ENCODE results near the gene BZW2.
A peak's percentile ranks its signal among the peaks of the same experiment; 100 is the strongest.

- TF ChIP-seq, protein P1, sequence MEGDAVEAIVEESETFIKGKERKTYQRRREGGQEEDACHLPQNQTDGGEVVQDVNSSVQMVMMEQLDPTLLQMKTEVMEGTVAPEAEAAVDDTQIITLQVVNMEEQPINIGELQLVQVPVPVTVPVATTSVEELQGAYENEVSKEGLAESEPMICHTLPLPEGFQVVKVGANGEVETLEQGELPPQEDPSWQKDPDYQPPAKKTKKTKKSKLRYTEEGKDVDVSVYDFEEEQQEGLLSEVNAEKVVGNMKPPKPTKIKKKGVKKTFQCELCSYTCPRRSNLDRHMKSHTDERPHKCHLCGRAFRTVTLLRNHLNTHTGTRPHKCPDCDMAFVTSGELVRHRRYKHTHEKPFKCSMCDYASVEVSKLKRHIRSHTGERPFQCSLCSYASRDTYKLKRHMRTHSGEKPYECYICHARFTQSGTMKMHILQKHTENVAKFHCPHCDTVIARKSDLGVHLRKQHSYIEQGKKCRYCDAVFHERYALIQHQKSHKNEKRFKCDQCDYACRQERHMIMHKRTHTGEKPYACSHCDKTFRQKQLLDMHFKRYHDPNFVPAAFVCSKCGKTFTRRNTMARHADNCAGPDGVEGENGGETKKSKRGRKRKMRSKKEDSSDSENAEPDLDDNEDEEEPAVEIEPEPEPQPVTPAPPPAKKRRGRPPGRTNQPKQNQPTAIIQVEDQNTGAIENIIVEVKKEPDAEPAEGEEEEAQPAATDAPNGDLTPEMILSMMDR (IDR thresholded peaks at IDR 0.05) = no peak
- TF ChIP-seq POLR2A (IDR thresholded peaks at IDR 0.05) (peak in 1 of 4 donors; percentile 9), EP300 (IDR thresholded peaks at IDR 0.05) (no peak), POLR2AphosphoS5 (IDR thresholded peaks at IDR 0.05) (no peak)
Observed at GRCh38 chr7:16734148-16734726, 88.3 kb downstream of the BZW2 start.

All from upper lobe of left lung (tissue), 4 donors.